ENCODE results near the gene METTL1. TPM values are rescaled to one million over a fixed set of nuclear protein-coding genes. Genes with fewer than 3 reads are reported as not detected.

The METTL1 gene
- polyA plus RNA-seq, 10 donors: 19.5 to 28.7 (median 25.8) TPM

- no peak for DNase-seq
These were observed 31.9 kb downstream of the METTL1 start for GRCh38 chr12:57739914-57740538.

- DNase-seq: no peak
These were observed 32.5 kb downstream of the METTL1 start for GRCh38 chr12:57739387-57739786.

- peak in 1 of 3 donors; percentile 81 for DNase-seq
These were observed 33.2 kb downstream of the METTL1 start, which contains the start of gene AGAP2 for GRCh38 chr12:57738661-57739237. AGAP2 (minus strand) TSS chr12:57738742; CDS start chr12:57738246, 496 bp downstream.

- peak in 1 of 3 donors; percentile 64 for DNase-seq
These were observed 34.1 kb downstream of the METTL1 start for GRCh38 chr12:57737467-57738460.

- no peak for DNase-seq
These were observed 35.0 kb downstream of the METTL1 start for GRCh38 chr12:57736741-57737466.

- DNase-seq: peak in 2 of 3 donors; percentile 61 to 86
These were observed 35.8 kb downstream of the METTL1 start for GRCh38 chr12:57735952-57736740.

GRCh38 chr12:57735198-57735855, 36.6 kb downstream of the METTL1 start:
- peak; percentile 72 to 83 (median 74) for DNase-seq

GRCh38 chr12:57734591-57734990, 37.3 kb downstream of the METTL1 start:
- DNase-seq: no peak

- DNase-seq: no peak
These were observed 38.0 kb downstream of the METTL1 start for GRCh38 chr12:57733928-57734327.

- DNase-seq: no peak
These were observed 38.9 kb downstream of the METTL1 start for GRCh38 chr12:57732726-57733593.

- no peak for DNase-seq
These were observed 39.6 kb downstream of the METTL1 start for GRCh38 chr12:57732270-57732669.

GRCh38 chr12:57731411-57732080, 40.4 kb downstream of the METTL1 start:
- peak in 1 of 3 donors; percentile 0 for DNase-seq

GRCh38 chr12:57730336-57731067, 41.4 kb downstream of the METTL1 start:
- peak in 1 of 3 donors; percentile 1 for DNase-seq

GRCh38 chr12:57729321-57729844, 42.5 kb downstream of the METTL1 start:
- peak in 1 of 3 donors; percentile 2 for DNase-seq

- peak in 1 of 3 donors; percentile 52 for DNase-seq
These were observed 44.0 kb downstream of the METTL1 start for GRCh38 chr12:57727758-57728395.

- DNase-seq: peak in 2 of 3 donors; percentile 62 to 84
These were observed 44.8 kb downstream of the METTL1 start for GRCh38 chr12:57726884-57727757.

Measured in muscle of back (tissue), 11 donors.